BLaER1 (cell line): Measurements from ENCODE around the gene GSG1L.
A peak's percentile ranks its signal among the peaks of the same experiment; 100 is the strongest.

Source experiments
- H3K27ac ChIP-seq: shearing (Covaris generic); formaldehyde crosslinking; 2 replicates; pipeline ENCODE4 v1.8.1; 2022
- H3K27me3 ChIP-seq: shearing (Covaris generic); formaldehyde crosslinking; 2 replicates; pipeline ENCODE4 v1.8.1; 2022
- H3K36me3 ChIP-seq: shearing (Covaris generic); formaldehyde crosslinking; 2 replicates; pipeline ENCODE4 v1.8.1; 2022
- H3K4me1 ChIP-seq: shearing (Covaris generic); formaldehyde crosslinking; 2 replicates; pipeline ENCODE4 v1.8.1; 2022
- H3K4me2 ChIP-seq: shearing (Covaris generic); formaldehyde crosslinking; 2 replicates; pipeline ENCODE4 v1.8.1; 2022
- H3K4me3 ChIP-seq: shearing (Covaris generic); formaldehyde crosslinking; 2 replicates; pipeline ENCODE4 v1.8.1; 2022
- H3K9ac ChIP-seq: shearing (Covaris generic); formaldehyde crosslinking; 2 replicates; pipeline ENCODE4 v1.8.1; 2022
- H3K9me3 ChIP-seq: shearing (Covaris generic); formaldehyde crosslinking; 2 replicates; pipeline ENCODE4 v1.8.1; 2022
- H4K20me1 ChIP-seq: shearing (Covaris generic); formaldehyde crosslinking; 2 replicates; pipeline ENCODE4 v1.8.1; 2022
- Cebpa-rat ChIP-seq: shearing (Covaris generic); IDR thresholded peaks from 2 replicates; pipeline ENCODE4 v1.8.1; 2022

GSG1L gene

GRCh38 chr16:28009586-28010373 is 53.7 kb downstream of the GSG1L start:
- Histone ChIP-seq H3K4me3 (no peak overlapping the region), H3K36me3 (no peaks in the 10 kb centered on the region), H3K27me3 (no peaks in the 10 kb centered on the region), H3K9ac (no peak overlapping the region), H4K20me1 (no peaks in the 10 kb centered on the region), H3K27ac (no peak overlapping the region), H3K9me3 (no peaks in the 10 kb centered on the region), H3K4me1 (peaks cover 15% of the 10 kb centered on the region), H3K4me2 (0 out of 2 replicates have a peak overlapping the region, but pooled peaks have one; percentile 60)
- no peak for TF ChIP-seq Cebpa-rat

- Histone ChIP-seq H3K36me3 (no peaks in the 10 kb centered on the region), H3K9me3 (no peaks in the 10 kb centered on the region), H3K4me3 (no peak overlapping the region), H3K27me3 (no peaks in the 10 kb centered on the region), H4K20me1 (no peaks in the 10 kb centered on the region), H3K27ac (no peak overlapping the region), H3K9ac (no peak overlapping the region), H3K4me1 (no peaks in the 10 kb centered on the region), H3K4me2 (no peak overlapping the region)
- no peak for TF ChIP-seq Cebpa-rat
Observed at GRCh38 chr16:28003923-28004322, 59.6 kb downstream of the GSG1L start.

- Histone ChIP-seq H3K9me3 (no peaks in the 10 kb centered on the region), H3K36me3 (no peaks in the 10 kb centered on the region), H3K9ac (no peak overlapping the region), H4K20me1 (no peaks in the 10 kb centered on the region), H3K4me2 (no peak overlapping the region), H3K4me1 (no peaks in the 10 kb centered on the region), H3K27ac (no peak overlapping the region), H3K27me3 (no peaks in the 10 kb centered on the region), H3K4me3 (no peak overlapping the region)
- no peak for TF ChIP-seq Cebpa-rat
Observed at GRCh38 chr16:28003021-28003865, 60.3 kb downstream of the GSG1L start.

- no peak overlapping the region for H3K4me3 ChIP-seq
- H4K20me1 ChIP-seq, result no peaks in the 10 kb centered on the region
- no peak for TF ChIP-seq Cebpa-rat
- no peaks in the 10 kb centered on the region for H3K9me3 ChIP-seq
- H3K4me2 ChIP-seq, result no peak overlapping the region
- no peaks in the 10 kb centered on the region for H3K36me3 ChIP-seq
- no peak overlapping the region for H3K27ac ChIP-seq
- no peaks in the 10 kb centered on the region for H3K4me1 ChIP-seq
- no peaks in the 10 kb centered on the region for H3K27me3 ChIP-seq
- no peak overlapping the region for H3K9ac ChIP-seq
Observed at GRCh38 chr16:28001642-28002041, 61.9 kb downstream of the GSG1L start.

- H3K36me3 ChIP-seq, result no peaks in the 10 kb centered on the region
- no peaks in the 10 kb centered on the region for H3K4me1 ChIP-seq
- H3K9ac ChIP-seq, result no peak overlapping the region
- H3K4me2 ChIP-seq, result no peak overlapping the region
- H4K20me1 ChIP-seq, result no peaks in the 10 kb centered on the region
- H3K27me3 ChIP-seq, result no peaks in the 10 kb centered on the region
- H3K27ac ChIP-seq, result no peak overlapping the region
- H3K9me3 ChIP-seq, result no peaks in the 10 kb centered on the region
- no peak overlapping the region for H3K4me3 ChIP-seq
- TF ChIP-seq Cebpa-rat, result no peak
Observed at GRCh38 chr16:28001184-28001583, 62.3 kb downstream of the GSG1L start.

- TF ChIP-seq Cebpa-rat, result no peak
- H3K4me3 ChIP-seq, result no peak overlapping the region
- no peak overlapping the region for H3K4me2 ChIP-seq
- no peaks in the 10 kb centered on the region for H3K36me3 ChIP-seq
- no peak overlapping the region for H3K9ac ChIP-seq
- no peaks in the 10 kb centered on the region for H3K27me3 ChIP-seq
- no peak overlapping the region for H3K27ac ChIP-seq
- no peaks in the 10 kb centered on the region for H4K20me1 ChIP-seq
- no peaks in the 10 kb centered on the region for H3K9me3 ChIP-seq
- H3K4me1 ChIP-seq, result no peaks in the 10 kb centered on the region; the same call in 1 of the 2 replicates
Observed at GRCh38 chr16:28000314-28001169, 63.0 kb downstream of the GSG1L start.

- Histone ChIP-seq H3K4me1 (no peaks in the 10 kb centered on the region; the same call in 1 of the 2 replicates), H3K27me3 (no peaks in the 10 kb centered on the region), H4K20me1 (no peaks in the 10 kb centered on the region), H3K27ac (no peak overlapping the region), H3K36me3 (no peaks in the 10 kb centered on the region), H3K9me3 (peaks cover 7% of the 10 kb centered on the region), H3K9ac (no peak overlapping the region), H3K4me2 (no peak overlapping the region), H3K4me3 (no peak overlapping the region)
- TF ChIP-seq Cebpa-rat, result no peak
Observed at GRCh38 chr16:27999687-28000086, 63.8 kb downstream of the GSG1L start.

GRCh38 chr16:27995378-27995777 is 68.1 kb downstream of the GSG1L start:
- H3K27me3 ChIP-seq, result no peaks in the 10 kb centered on the region
- no peak overlapping the region for H3K4me2 ChIP-seq

GRCh38 chr16:27994686-27995085 is 68.8 kb downstream of the GSG1L start:
- Histone ChIP-seq H4K20me1 (no peaks in the 10 kb centered on the region), H3K4me3 (no peak overlapping the region), H3K9ac (no peak overlapping the region), H3K4me1 (no peaks in the 10 kb centered on the region; the same call in 1 of the 2 replicates), H3K36me3 (no peaks in the 10 kb centered on the region), H3K4me2 (no peak overlapping the region), H3K27ac (no peak overlapping the region), H3K9me3 (peaks cover 27% of the 10 kb centered on the region), H3K27me3 (no peaks in the 10 kb centered on the region)
- no peak for TF ChIP-seq Cebpa-rat

More at GRCh38 chr16:27995378-27995777, 68.1 kb downstream of the GSG1L start:
- TF ChIP-seq Cebpa-rat, result no peak
- Histone ChIP-seq H3K36me3 (no peaks in the 10 kb centered on the region), H3K9ac (no peak overlapping the region), H4K20me1 (no peaks in the 10 kb centered on the region), H3K27ac (no peak overlapping the region), H3K4me1 (no peaks in the 10 kb centered on the region; the same call in 1 of the 2 replicates), H3K9me3 (peaks cover 27% of the 10 kb centered on the region), H3K4me3 (no peak overlapping the region)
